Naive B cell (primary cell): ENCODE measurements around the gene ERG. TPM values are rescaled to one million over a fixed set of nuclear protein-coding genes. Genes with fewer than 3 reads are reported as not detected.

Source experiments
- ATAC-seq, 2 donors: fragments of 150-1000 bp; cut with Tn5 transposase; 2 replicates each; pipeline ENCODE4 v1.10.0; 2021; ENCODE audit warnings: low read depth in 2 of 2, mild to moderate bottlenecking in 2 of 2, moderate library complexity in 2 of 2
- DNase-seq: peaks from one replicate; pipeline ENCODE4 v3.0.0; 2022
- H3K27ac Mint-ChIP-seq, 6 donors: one replicate each; pipeline ENCODE4 v1.8.0; 2020 to 2022; ENCODE audit warnings: mild to moderate bottlenecking in 6 of 6, mixed read lengths in 6 of 6, moderate library complexity in 5 of 6, inconsistent platforms in 2 of 6
- H3K27me3 Mint-ChIP-seq, 3 donors: one replicate each; pipeline ENCODE4 v1.8.0; 2021 to 2022; ENCODE audit warnings: mixed read lengths in 3 of 3, mild to moderate bottlenecking in 1 of 3
- H3K36me3 Mint-ChIP-seq, 2 donors: one replicate each; pipeline ENCODE4 v1.8.0; 2020 to 2022; ENCODE audit warnings: mixed read lengths in 2 of 2, inconsistent platforms in 1 of 2, mild to moderate bottlenecking in 1 of 2
- H3K4me1 Mint-ChIP-seq, 3 donors: one replicate each; pipeline ENCODE4 v1.8.0; 2020 to 2022; ENCODE audit warnings: mixed read lengths in 3 of 3, inconsistent platforms in 1 of 3, mild to moderate bottlenecking in 1 of 3, moderate library complexity in 1 of 3
- H3K4me3 Mint-ChIP-seq, 8 donors: one replicate each; pipeline ENCODE4 v1.8.0; 2020 to 2022; ENCODE audit warnings: mild to moderate bottlenecking in 8 of 8, mixed read lengths in 8 of 8, moderate library complexity in 8 of 8, inconsistent platforms in 2 of 8
- H3K9me3 Mint-ChIP-seq, 7 donors: one replicate each; pipeline ENCODE4 v1.8.0; 2020 to 2022; ENCODE audit warnings: mixed read lengths in 7 of 7, mild to moderate bottlenecking in 5 of 7, inconsistent platforms in 2 of 7, moderate library complexity in 1 of 7
- polyA plus RNA-seq, 6 donors: library from polyadenylated mRNA; unstranded; fragments of 300-500 nt; fragmentation: Illumina TruSeq; gene quantifications; one replicate each; pipeline ENCODE4 v1.2.3, GENCODE V29; 2021; ENCODE audit warnings: low read depth in 6 of 6

ERG gene, protein sequence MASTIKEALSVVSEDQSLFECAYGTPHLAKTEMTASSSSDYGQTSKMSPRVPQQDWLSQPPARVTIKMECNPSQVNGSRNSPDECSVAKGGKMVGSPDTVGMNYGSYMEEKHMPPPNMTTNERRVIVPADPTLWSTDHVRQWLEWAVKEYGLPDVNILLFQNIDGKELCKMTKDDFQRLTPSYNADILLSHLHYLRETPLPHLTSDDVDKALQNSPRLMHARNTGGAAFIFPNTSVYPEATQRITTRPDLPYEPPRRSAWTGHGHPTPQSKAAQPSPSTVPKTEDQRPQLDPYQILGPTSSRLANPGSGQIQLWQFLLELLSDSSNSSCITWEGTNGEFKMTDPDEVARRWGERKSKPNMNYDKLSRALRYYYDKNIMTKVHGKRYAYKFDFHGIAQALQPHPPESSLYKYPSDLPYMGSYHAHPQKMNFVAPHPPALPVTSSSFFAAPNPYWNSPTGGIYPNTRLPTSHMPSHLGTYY
- polyA plus RNA-seq = not detected

- ATAC-seq = peak; percentile 64 to 73
- H3K4me1 Mint-ChIP-seq = peaks cover 4 to 7% (median 6%) of the 10 kb centered on the region in 3 donors
- no peaks in the 10 kb centered on the region for H3K36me3 Mint-ChIP-seq
- H3K27ac Mint-ChIP-seq = peak within 1 kb of the TSS in 1 of 6 donors; percentile 5
- peak; percentile 9 for DNase-seq
- H3K4me3 Mint-ChIP-seq = peak within 1 kb of the TSS in 1 of 8 donors; percentile 30
- peaks cover 43 to 70% (median 55%) of the 10 kb centered on the region in 3 donors for H3K27me3 Mint-ChIP-seq
- peaks cover 0 to 1% (median 0%) of the 10 kb centered on the region in 7 donors for H3K9me3 Mint-ChIP-seq
These were observed at the start of gene ERG for GRCh38 chr21:38498057-38498833. ERG (minus strand) TSS chr21:38498477; CDS start chr21:38498380, 97 bp downstream.

DNA sequence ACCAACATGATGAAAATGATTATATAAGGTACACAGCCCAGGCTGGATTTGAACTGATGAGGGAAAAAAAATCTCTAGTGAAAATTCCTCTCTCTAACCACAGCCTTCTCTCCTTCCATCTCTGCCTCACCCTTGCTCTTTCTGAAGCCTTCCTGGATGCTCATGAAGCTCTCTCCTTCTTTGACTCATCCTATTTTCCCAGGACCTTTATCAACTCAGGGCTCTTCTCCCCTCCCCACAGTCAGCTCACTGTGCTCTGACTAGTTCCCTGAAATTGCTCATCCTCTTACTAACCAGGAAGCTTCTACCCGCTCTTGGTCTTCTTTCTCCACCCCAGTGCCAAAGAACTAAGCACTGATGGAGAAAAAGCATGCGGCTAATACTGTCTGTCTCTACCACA, 46.4 kb upstream of the ERG start:
- Mint-ChIP-seq H3K9me3 (peaks cover 0 to 4% (median 0%) of the 10 kb centered on the region in 7 donors), H3K36me3 (no peaks in the 10 kb centered on the region), H3K4me1 (no peaks in the 10 kb centered on the region), H3K27ac (no peak overlapping the region), H3K4me3 (no peak overlapping the region), H3K27me3 (no peaks in the 10 kb centered on the region)
- DNase-seq (no peak), ATAC-seq (no peak)

DNA sequence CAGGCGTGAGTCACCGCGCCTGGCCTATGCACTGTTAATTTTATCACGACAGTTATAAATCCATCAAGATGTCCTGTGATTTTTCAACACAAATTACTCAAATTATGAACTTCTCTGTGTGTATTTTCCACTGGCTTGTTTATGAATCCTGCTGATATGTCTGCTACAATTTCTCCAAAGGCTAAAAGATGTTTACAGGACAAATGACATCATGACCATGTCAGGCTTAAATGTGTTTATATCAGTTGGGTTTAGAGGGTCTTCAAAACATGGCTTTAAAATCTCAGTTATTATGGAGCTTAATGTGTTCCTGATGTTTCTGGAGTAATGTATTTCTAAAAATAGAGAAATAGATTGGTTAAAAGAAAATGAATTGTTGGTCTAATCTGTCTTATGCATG, 44.0 kb upstream of the ERG start:
- H3K4me3 Mint-ChIP-seq = no peak overlapping the region
- DNase-seq (no peak), ATAC-seq (no peak)
- peaks cover 0 to 4% (median 0%) of the 10 kb centered on the region in 7 donors for H3K9me3 Mint-ChIP-seq
- no peaks in the 10 kb centered on the region for H3K27me3 Mint-ChIP-seq
- no peaks in the 10 kb centered on the region for H3K4me1 Mint-ChIP-seq
- H3K36me3 Mint-ChIP-seq = no peaks in the 10 kb centered on the region
- no peak overlapping the region for H3K27ac Mint-ChIP-seq

DNA sequence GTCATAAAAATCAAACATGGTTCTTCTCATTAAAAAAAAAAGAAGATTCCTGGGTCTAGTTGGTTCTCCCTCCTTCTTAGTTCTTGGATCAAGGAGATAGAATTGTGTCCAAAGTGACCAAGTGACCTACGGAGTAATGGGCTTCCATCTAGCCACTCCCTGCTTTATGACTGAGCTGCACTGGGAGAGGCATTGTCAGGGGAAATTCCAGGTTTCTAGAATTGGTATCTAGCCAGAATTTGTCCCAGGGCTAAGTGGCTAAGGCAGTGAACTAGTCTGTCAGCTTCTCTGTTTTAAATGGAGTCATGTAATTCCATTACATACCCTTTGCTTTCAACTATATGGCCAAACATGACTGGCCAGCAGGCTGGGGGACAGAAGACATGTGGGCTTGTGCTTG, 40.1 kb upstream of the ERG start:
- no peaks in the 10 kb centered on the region for H3K36me3 Mint-ChIP-seq
- H3K4me3 Mint-ChIP-seq = no peak overlapping the region
- no peaks in the 10 kb centered on the region for H3K9me3 Mint-ChIP-seq
- no peaks in the 10 kb centered on the region for H3K27me3 Mint-ChIP-seq
- ATAC-seq (no peak), DNase-seq (no peak)
- H3K27ac Mint-ChIP-seq = no peak overlapping the region
- H3K4me1 Mint-ChIP-seq = no peaks in the 10 kb centered on the region

GRCh38 chr21:38534591-38534990, 36.3 kb upstream of the ERG start:
- H3K27me3 Mint-ChIP-seq = no peaks in the 10 kb centered on the region
- H3K27ac Mint-ChIP-seq = no peak overlapping the region
- H3K4me3 Mint-ChIP-seq = no peak overlapping the region
- H3K9me3 Mint-ChIP-seq = no peaks in the 10 kb centered on the region
- no peaks in the 10 kb centered on the region for H3K4me1 Mint-ChIP-seq
- H3K36me3 Mint-ChIP-seq = no peaks in the 10 kb centered on the region
- ATAC-seq = no peak
- no peak for DNase-seq

DNA sequence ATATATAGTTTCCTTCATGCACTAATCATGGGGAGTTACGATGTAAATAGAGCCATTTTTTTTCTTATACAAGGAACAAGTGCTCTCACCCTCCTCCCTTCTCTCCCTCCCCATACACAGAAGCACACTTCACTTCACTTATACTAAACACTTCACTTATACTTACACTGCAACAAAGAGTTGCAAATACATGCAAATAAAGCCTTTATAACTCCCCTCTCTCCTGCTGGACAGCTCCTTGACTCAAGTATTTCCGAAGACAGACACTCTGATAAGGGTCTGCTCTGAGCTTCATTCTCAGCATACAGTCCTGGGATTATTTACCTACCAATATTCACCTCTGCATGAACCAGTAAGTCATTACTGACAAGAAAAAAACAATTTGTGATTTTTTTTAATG, 35.6 kb upstream of the ERG start:
- Mint-ChIP-seq H3K27ac (no peak overlapping the region), H3K4me3 (no peak overlapping the region), H3K27me3 (no peaks in the 10 kb centered on the region), H3K4me1 (no peaks in the 10 kb centered on the region), H3K36me3 (no peaks in the 10 kb centered on the region), H3K9me3 (no peaks in the 10 kb centered on the region)
- ATAC-seq (no peak), DNase-seq (no peak)

DNA sequence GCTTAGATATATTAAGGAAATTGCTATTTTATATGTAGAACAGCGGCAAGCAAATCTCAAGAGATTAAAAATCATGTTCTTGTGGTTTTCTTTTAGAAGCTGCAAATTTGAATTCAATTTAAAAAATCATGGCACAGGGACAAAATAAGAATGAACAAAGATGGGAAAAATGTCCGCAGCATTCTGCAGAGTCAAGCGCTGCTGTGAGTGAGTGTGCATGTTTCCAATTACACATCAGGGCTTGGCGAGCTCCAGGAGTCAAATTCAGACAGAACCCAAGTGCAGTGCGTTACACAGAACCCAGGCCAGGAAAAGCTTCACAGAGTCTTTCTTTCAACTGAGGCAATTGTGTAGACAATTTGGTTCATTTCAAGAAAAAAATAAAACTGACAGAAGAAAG, 33.3 kb upstream of the ERG start:
- Mint-ChIP-seq H3K9me3 (no peaks in the 10 kb centered on the region), H3K27ac (no peak overlapping the region), H3K4me1 (no peaks in the 10 kb centered on the region), H3K36me3 (no peaks in the 10 kb centered on the region), H3K4me3 (no peak overlapping the region), H3K27me3 (no peaks in the 10 kb centered on the region)
- DNase-seq (no peak), ATAC-seq (no peak)

GRCh38 chr21:38531039-38531541, 32.8 kb upstream of the ERG start:
- H3K27ac Mint-ChIP-seq = no peak overlapping the region
- H3K9me3 Mint-ChIP-seq = no peaks in the 10 kb centered on the region
- H3K27me3 Mint-ChIP-seq = no peaks in the 10 kb centered on the region
- H3K4me3 Mint-ChIP-seq = no peak overlapping the region
- ATAC-seq = no peak
- H3K36me3 Mint-ChIP-seq = no peaks in the 10 kb centered on the region
- H3K4me1 Mint-ChIP-seq = no peaks in the 10 kb centered on the region
- no peak for DNase-seq

DNA sequence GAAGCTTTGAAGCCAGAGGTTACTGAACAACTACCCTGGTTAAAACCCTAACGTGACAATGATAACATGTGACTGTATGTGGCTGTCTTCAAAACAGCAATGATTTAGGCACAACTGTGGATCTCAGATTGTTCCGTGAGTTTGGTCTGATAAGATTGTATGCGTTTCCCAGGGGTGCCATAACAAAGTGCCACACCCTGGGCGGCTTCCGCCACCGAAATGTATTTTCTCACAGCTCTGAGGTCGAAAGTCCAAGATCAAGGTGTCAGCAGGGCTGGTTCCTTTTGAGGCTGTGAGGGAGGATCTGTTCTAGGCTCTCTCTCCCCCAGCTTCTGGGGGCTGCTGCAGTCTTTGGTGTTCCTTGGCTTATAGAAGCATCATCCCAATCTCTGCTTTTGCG, 29.5 kb upstream of the ERG start:
- H3K27ac Mint-ChIP-seq = no peak overlapping the region
- no peak for ATAC-seq
- H3K27me3 Mint-ChIP-seq = peaks cover 0 to 6% (median 0%) of the 10 kb centered on the region in 3 donors
- no peak overlapping the region for H3K4me3 Mint-ChIP-seq
- DNase-seq = no peak
- no peaks in the 10 kb centered on the region for H3K36me3 Mint-ChIP-seq
- no peaks in the 10 kb centered on the region for H3K4me1 Mint-ChIP-seq
- no peaks in the 10 kb centered on the region for H3K9me3 Mint-ChIP-seq

DNA sequence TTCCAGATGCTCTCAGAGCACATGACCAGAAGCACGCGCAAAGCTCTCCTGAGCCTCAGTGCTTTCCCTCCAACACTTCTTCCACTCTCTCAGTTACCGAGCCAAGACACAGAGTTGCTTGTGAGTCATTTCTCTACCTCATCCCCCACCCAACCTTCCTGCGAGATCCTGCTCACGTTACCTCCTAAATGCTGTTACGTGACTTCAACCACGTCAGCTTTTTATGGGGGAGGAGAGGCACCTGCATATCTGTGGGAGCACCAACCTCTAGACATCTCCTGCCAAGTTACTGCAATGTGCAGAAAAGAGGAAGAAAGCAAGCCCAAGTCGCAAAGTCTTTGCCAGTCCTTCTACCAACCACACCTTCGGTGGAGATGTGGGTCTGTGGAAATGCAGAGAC, 27.2 kb upstream of the ERG start:
- Mint-ChIP-seq H3K36me3 (no peaks in the 10 kb centered on the region), H3K4me1 (no peaks in the 10 kb centered on the region), H3K9me3 (no peaks in the 10 kb centered on the region), H3K4me3 (no peak overlapping the region), H3K27ac (no peak overlapping the region), H3K27me3 (peaks cover 0 to 6% (median 0%) of the 10 kb centered on the region in 3 donors)
- DNase-seq (no peak), ATAC-seq (no peak)

- DNase-seq (no peak), ATAC-seq (no peak)
- H3K27ac Mint-ChIP-seq = no peak overlapping the region
- H3K36me3 Mint-ChIP-seq = no peaks in the 10 kb centered on the region
- H3K9me3 Mint-ChIP-seq = no peaks in the 10 kb centered on the region
- H3K4me1 Mint-ChIP-seq = no peaks in the 10 kb centered on the region
- peaks cover 0 to 6% (median 0%) of the 10 kb centered on the region in 3 donors for H3K27me3 Mint-ChIP-seq
- H3K4me3 Mint-ChIP-seq = no peak overlapping the region
These were observed 26.2 kb upstream of the ERG start for GRCh38 chr21:38524168-38525153.

DNA sequence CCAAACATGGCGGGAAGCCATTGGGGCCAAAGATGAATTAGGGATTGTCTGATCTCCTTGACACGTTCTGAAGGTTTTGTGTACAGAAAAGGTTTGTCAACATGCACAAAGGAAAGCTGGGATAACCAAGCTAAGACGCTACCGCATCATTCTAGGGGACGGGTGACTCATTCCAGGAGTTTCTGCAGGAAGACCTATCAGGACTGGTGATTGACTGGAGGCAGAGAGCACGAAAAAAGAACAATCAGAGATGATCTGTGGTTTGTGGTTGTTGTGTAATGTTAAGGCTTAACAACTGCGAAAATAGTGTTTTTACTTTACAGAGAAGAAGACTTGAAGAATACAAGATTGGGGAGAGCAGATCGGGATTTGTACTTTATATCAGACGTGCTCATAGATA, 22.2 kb upstream of the ERG start:
- Mint-ChIP-seq H3K27me3 (peaks cover 0 to 5% (median 0%) of the 10 kb centered on the region in 3 donors), H3K4me3 (no peak overlapping the region), H3K36me3 (no peaks in the 10 kb centered on the region), H3K27ac (no peak overlapping the region), H3K9me3 (no peaks in the 10 kb centered on the region), H3K4me1 (no peaks in the 10 kb centered on the region)
- ATAC-seq (no peak), DNase-seq (no peak)
